Germinal center (tissue), 1 donor: ENCODE data around the gene ZBTB20.

Experiments
- DNase-seq: peaks from one replicate; pipeline ENCODE4 v3.0.0; 2012; ENCODE audit warnings: mixed read lengths, low spot score

Gene ZBTB20

DNA sequence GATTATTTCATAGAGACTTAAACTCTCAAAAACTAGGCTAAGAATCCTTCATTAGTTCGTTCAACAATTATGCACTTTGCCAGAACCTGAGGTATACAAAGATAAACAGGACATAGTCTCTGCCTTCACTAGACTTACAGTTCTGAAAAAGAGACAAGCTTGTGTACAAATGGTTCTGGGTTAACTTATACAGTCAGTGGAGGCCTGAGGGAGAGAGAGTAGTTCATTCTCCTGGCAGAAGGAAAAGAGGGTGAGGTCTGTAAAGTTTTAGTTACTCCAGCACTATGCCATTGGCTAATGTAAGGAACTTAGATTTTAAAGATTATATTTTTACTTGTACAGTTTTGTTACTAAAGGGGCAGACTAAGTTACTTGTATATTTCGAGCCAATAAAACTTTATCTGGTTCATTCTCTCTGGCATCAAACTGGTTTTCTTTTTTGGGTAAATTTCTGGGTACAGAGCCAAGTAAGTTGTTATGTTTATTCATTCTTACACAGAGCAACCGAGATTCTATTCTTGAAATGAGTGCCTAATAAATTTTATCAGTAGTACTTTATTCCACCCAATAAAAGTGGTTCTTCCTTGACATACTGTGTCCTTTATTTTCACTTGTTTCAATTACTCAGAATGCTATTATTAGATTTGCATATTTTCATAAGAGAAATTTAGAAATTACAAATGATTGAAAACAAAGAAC lies 574.6 kb downstream of the ZBTB20 start:
- no peak for DNase-seq

DNA sequence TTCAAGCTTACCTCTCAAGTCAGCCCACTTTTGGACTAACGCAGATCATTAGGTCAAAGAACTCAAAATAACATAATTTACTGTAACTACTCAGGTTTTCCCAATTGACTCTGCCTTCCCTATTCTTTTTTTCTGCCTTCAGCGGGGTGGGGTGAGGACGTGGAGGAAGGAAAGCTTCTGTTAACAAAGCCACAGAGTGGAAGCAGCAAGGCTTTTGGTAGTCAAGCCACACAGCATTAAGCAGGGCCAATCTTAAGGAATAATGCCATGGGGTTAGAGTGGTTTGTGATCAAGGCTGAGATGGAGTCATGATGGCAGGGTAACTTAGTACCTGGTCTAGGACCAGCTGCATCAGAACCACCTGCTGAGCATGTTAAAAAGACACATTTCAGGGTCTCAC lies 575.7 kb downstream of the ZBTB20 start:
- DNase-seq = no peak

GRCh38 chr3:114569186-114569585 lies 577.9 kb downstream of the ZBTB20 start:
- no peak for DNase-seq

- DNase-seq = no peak
Measured at GRCh38 chr3:114567771-114568170, 579.3 kb downstream of the ZBTB20 start.

DNA sequence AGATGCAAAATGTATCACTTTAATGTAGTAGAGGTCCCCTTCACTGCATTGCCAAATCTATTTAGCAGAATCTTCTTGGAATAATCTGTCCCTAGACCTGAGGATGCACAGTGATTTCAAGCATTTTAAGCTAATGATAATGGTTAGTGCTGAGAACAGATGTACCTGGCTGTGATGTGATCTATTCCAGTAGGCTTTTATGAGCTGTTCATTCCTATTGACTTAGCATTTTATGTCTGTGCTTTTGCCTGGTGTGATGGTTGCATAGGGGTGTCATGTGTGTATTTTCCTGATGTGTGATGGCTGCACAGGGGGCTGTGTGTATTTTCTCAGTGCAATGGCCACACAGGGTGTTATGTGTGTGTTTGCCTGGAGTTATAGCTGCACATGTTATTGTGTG lies 580.3 kb downstream of the ZBTB20 start:
- DNase-seq = no peak

GRCh38 chr3:114566162-114566755 lies 580.8 kb downstream of the ZBTB20 start:
- DNase-seq = no peak

DNA sequence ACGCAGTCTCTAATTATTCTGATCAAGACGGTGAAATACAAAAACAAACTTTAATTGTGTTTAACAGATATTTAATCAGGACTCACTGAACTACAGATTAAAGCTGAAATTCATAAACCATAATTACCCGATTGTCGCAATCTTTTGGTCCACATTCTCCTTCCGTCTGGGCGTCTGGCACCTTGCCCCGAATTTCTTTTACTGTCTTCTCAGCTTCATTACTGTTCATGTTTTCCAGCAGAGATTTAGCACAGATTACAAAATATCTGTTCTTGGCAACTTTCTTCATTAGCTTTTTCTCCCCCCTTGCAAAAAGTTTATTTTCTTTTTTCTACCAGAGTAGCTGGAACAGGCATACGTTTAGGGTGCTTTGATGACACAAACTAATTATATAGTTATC lies 581.9 kb downstream of the ZBTB20 start:
- DNase-seq = no peak

- no peak for DNase-seq
Measured at GRCh38 chr3:114563720-114564119, 583.4 kb downstream of the ZBTB20 start.

- DNase-seq = no peak
Measured at GRCh38 chr3:114562557-114562956, 584.5 kb downstream of the ZBTB20 start.

DNA sequence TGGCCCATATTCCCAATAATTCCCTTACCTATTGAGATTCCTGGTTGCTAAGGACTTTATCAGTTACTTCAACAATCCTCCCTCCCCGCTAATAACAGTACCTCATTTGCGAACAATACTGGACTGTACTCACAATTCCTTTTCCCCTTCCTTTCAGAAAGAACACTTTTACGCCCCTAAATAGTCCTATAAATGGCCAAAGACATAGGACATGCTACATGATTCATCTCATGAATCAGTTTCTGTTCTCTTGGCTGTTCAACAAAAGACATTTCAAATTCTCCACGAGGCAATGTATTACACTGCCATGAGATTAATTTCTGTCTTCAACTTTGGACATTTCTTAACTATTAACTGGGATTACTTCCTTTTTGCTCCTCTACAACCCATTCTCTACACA lies 588.8 kb downstream of the ZBTB20 start:
- no peak for DNase-seq

GRCh38 chr3:114557791-114558190 lies 589.3 kb downstream of the ZBTB20 start:
- DNase-seq = no peak

DNA sequence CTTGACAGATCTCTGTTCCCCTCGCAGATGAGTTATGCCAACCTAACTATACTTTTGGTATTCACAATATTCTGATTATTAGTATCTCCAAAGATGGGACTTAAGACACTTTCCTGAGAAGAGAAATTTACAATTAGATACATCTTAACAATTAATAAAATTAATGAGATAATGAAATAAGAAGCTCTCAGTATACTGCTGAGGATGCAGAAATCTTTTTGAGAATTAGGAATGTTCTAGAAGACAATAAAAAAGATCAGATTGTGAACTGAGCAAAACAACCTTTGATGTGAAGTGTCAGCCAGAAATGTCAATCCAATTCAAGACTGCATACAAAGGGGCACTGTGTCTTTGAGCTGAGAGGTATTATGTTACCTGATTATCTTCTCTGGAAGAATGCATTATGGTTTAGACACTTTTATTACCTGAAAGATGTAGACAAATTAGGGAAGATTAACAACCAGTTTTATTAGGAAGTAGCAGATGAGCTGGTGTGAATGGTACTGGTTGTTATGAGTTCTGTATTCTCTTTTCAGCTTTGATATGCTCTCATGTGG lies 590.4 kb downstream of the ZBTB20 start:
- no peak for DNase-seq

GRCh38 chr3:114554731-114555130 lies 592.4 kb downstream of the ZBTB20 start:
- no peak for DNase-seq

DNA sequence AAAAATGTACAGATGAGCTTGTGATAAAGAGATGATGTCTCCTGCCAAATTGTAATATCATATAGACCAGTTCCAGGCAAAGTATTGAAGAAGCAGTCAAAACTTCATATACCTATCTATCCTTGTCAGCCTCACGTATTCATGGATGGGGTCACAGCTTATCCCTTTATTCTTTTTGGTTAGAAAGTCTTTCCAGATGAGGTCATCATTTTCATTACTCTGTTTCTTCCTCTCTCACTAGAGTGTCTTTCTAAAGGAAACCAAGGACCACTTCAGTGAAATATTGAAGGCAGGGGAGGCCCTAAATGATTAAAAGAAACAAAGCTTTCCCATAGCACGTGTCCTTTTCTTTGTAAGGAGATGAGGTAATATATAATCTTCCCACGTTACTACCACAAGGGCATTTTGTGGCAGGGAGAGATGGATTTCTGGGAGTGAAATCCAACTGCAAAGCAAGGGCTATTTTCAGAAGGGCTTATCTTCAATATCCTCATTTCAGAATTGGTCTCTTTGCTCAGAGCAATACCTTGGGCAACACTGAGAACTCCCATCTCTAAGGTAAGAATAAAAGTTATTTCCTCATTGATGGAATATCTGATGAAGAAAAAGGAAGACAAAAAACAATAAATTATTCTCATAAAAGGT lies 593.0 kb downstream of the ZBTB20 start:
- DNase-seq = no peak

DNA sequence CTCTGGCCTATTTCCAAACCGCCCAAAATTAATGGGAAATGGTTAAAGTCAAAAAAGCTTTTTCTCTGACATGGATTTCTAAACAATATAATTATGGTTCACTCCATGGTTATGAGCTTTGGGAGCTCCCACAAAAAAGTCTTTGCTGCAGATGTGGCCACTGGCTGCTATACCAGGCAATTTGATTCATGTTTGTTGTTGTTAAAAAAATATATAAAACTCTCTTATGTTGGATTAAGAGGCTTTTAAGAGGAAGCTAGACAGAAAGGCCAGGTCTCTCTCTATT lies 594.6 kb downstream of the ZBTB20 start:
- no peak for DNase-seq

DNA sequence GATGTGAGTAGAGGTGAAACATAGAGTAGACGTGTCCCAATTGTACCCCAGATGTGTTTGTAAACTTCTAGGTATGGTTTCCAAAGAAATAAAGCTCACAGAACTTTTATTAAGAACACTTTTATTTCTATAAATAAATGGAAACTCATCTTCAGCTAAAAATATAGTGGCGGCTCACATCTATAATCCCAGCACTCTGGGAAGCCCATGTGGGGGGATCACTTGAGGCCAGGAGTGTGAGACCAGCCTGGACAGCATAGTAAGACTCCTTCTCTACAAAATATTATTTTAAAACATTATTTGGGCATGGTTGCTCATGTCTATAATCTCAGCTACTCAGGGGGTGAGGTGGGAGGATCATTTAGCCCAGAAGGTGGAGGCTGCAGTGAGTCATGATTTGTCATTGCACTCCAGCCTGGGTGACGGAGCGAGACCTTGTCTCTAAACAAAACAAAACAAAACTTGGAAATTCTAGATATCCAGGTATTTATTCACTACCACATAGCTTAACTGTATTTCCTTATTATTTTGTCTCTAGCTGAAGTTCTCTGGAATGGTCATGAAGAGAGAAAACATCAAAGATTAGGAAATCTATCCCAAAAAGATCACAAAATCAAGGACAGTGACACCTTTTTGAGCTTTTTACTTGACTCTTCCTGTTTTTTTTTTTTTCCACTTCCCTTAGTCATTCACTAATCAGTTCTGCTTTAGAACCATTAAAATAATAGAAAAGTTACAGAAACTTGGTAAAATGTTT lies 595.1 kb downstream of the ZBTB20 start:
- DNase-seq = no peak

- DNase-seq = no peak
Measured at GRCh38 chr3:114550165-114550564, 596.9 kb downstream of the ZBTB20 start.

DNA sequence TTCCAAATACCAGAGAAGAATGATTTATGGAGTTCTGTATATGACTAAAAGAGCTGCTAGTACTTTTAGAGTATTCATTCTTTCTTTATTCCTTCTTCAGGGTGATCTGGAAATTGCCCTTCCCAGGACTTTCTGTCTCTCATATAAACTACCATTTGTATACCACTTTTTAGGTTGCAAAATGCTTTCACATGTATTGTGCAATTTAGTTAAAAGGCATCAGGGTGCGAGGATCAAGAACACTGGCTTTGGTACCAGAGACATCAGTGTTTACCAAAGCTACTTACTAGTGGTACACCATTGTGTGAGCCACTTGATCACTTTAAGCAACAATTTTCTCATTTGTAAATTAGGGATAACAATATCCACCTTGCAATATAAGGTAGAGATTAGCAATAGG lies 601.9 kb downstream of the ZBTB20 start:
- DNase-seq = no peak

- no peak for DNase-seq
Measured at GRCh38 chr3:114542359-114542758, 604.7 kb downstream of the ZBTB20 start.

- DNase-seq = no peak
Measured at GRCh38 chr3:114539525-114539924, 607.6 kb downstream of the ZBTB20 start.

DNA sequence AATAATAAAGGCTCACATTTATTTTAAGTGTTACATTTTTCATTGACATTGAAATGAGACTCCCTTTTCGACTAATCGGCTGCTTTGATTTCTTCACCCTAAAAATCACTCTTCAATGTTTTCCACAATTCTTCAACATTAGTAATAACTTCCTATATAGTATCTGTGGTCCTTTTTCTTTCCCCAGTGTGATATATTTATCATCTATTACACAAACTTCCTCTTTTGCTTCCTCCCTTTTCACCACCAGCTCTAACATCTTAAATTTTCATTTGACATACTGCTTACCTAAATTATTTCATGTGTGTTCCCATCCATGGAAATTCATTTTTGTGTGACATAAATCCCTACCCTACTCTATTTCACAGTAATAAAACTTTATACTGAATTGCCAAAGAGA lies 608.9 kb downstream of the ZBTB20 start:
- no peak for DNase-seq

GRCh38 chr3:114528517-114528916 lies 618.6 kb downstream of the ZBTB20 start:
- DNase-seq = no peak
